Dendritic cell treated with granulocyte-macrophage colony-stimulating factor and Interleukin-4, amounts not matched to agents 40 ng/mL and 50 ng/mL, for 4 days (primary cell): ENCODE results near the gene DTNB.

Experiments
- H3K27ac Mint-ChIP-seq: one replicate; pipeline ENCODE4 v1.8.0; 2022; ENCODE audit warnings: mild to moderate bottlenecking, mixed read lengths
- H3K27me3 Mint-ChIP-seq: one replicate; pipeline ENCODE4 v1.8.0; 2022; ENCODE audit warnings: mild to moderate bottlenecking, mixed read lengths
- H3K36me3 Mint-ChIP-seq: one replicate; pipeline ENCODE4 v1.8.0; 2022; ENCODE audit warnings: low read depth, mixed read lengths
- H3K4me1 Mint-ChIP-seq: one replicate; pipeline ENCODE4 v1.8.0; 2022; ENCODE audit warnings: low read depth, mixed read lengths
- H3K4me3 Mint-ChIP-seq: one replicate; pipeline ENCODE4 v1.8.0; 2022; ENCODE audit warnings: mild to moderate bottlenecking, moderate library complexity, mixed read lengths
- H3K9me3 Mint-ChIP-seq: one replicate; pipeline ENCODE4 v1.8.0; 2022; ENCODE audit warnings: mixed read lengths
- intact Hi-C: fragments of 100-400 bp; cut with micrococcal nuclease; formaldehyde crosslinking; loops from one replicate; pipeline ENCODE4 v1.15.0; 2022

The DTNB gene

GRCh38 chr2:25336383-25336841 is 337.0 kb downstream of the DTNB start:
- intact Hi-C loops: no loop called here
- Mint-ChIP-seq H3K27ac (no peak overlapping the region), H3K27me3 (no peaks in the 10 kb centered on the region), H3K36me3 (peaks cover 29% of the 10 kb centered on the region), H3K4me1 (peaks cover 71% of the 10 kb centered on the region), H3K4me3 (no peak overlapping the region), H3K9me3 (no peaks in the 10 kb centered on the region)

DNA sequence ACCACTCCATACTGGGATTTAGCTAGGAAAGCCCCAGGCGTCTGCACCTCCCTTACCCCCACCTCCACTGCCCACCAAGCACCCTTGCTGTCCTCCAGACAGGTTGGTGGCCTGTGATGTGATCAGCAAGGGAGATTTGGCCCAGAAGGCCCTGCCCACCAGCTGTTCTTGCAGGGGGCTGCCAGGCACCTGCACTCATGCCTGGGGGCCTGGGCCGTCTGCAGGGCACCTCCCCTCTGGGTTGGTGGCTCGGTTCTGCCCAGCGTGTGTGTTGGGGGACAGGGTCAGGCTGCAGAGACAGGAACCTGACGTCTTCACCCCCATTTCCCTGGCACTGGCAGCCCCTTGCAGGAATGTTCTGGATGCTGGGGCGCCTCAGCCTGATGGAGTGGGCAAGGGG is 337.4 kb downstream of the DTNB start:
- Mint-ChIP-seq H3K4me1 (peaks cover 76% of the 10 kb centered on the region), H3K9me3 (no peaks in the 10 kb centered on the region), H3K27me3 (no peaks in the 10 kb centered on the region), H3K36me3 (peaks cover 33% of the 10 kb centered on the region), H3K4me3 (no peak overlapping the region), H3K27ac (no peak overlapping the region)
- intact Hi-C loops: no loop called here

GRCh38 chr2:25335204-25335603 is 338.2 kb downstream of the DTNB start:
- no peaks in the 10 kb centered on the region for H3K27me3 Mint-ChIP-seq
- no peak overlapping the region for H3K27ac Mint-ChIP-seq
- intact Hi-C loops: no loop called here
- no peak overlapping the region for H3K4me3 Mint-ChIP-seq
- H3K9me3 Mint-ChIP-seq: no peaks in the 10 kb centered on the region
- H3K36me3 Mint-ChIP-seq: peaks cover 38% of the 10 kb centered on the region
- peaks cover 82% of the 10 kb centered on the region for H3K4me1 Mint-ChIP-seq

DNA sequence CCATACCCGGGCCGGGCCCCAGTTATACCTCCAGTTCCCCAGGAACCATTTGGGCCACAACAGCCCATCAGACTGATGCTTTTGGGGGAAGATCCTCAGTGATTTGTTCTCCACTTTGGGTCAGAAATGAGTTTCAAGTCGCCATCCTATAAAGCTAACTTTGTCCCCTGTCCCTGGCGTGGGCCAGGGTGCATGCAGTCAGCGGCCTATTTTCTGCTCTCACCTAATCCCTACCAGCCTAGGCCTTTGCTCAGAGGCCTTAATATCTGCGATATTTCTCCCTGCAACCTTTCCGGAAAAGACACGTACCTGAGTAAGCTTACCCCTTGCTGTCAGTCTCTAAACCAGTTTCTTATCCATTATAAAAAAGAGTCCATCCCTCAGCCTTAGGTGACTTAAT is 338.9 kb downstream of the DTNB start:
- Mint-ChIP-seq H3K36me3 (peaks cover 38% of the 10 kb centered on the region), H3K4me1 (peaks cover 77% of the 10 kb centered on the region), H3K4me3 (no peak overlapping the region), H3K27ac (no peak overlapping the region), H3K9me3 (no peaks in the 10 kb centered on the region), H3K27me3 (no peaks in the 10 kb centered on the region)
- intact Hi-C loops: no loop called here

DNA sequence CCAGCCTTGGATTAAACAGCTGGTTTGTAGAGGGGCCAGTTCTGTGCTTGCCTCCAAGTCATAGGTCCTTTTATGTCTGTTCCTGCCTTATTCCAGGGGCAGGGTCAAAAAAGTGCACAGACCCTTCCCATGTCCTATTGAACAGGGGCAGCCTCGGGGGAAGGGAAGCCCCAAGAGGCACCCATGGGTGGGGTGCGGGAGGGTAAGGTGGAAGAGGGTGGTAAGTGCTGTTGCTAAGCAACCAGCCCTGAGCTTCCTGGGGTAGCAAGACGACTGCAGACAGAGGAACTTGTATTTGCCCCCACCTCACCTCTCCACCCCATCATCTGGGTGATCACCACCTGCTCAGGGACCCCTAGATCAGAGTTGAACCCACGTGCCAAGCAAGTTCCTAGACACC is 339.4 kb downstream of the DTNB start:
- no peaks in the 10 kb centered on the region for H3K27me3 Mint-ChIP-seq
- H3K9me3 Mint-ChIP-seq: no peaks in the 10 kb centered on the region
- no peak overlapping the region for H3K27ac Mint-ChIP-seq
- peaks cover 38% of the 10 kb centered on the region for H3K36me3 Mint-ChIP-seq
- intact Hi-C loops: no loop called here
- no peak overlapping the region for H3K4me3 Mint-ChIP-seq
- peaks cover 72% of the 10 kb centered on the region for H3K4me1 Mint-ChIP-seq

DNA sequence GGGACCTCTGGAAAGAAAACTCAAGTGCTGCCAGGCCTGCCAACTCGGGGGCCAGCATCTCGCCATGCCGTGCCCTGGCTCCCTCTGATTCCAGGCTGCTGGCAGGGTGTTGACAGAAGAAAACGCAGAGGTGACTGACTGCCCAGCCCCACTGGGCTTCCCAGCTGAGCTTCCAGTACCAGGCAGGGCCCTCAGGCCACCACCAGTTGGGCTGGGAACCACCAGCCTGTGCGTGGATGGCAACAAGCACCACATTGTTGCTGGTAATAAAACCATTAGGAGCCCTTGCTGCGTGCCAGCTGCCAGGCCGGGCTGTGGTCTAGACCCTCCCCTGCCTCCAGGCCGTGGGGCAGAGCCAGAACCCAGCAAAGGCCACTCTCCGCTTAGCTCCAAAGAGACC is 340.8 kb downstream of the DTNB start:
- Mint-ChIP-seq H3K4me3 (no peak overlapping the region), H3K4me1 (peaks cover 58% of the 10 kb centered on the region), H3K27ac (no peak overlapping the region)

DNA sequence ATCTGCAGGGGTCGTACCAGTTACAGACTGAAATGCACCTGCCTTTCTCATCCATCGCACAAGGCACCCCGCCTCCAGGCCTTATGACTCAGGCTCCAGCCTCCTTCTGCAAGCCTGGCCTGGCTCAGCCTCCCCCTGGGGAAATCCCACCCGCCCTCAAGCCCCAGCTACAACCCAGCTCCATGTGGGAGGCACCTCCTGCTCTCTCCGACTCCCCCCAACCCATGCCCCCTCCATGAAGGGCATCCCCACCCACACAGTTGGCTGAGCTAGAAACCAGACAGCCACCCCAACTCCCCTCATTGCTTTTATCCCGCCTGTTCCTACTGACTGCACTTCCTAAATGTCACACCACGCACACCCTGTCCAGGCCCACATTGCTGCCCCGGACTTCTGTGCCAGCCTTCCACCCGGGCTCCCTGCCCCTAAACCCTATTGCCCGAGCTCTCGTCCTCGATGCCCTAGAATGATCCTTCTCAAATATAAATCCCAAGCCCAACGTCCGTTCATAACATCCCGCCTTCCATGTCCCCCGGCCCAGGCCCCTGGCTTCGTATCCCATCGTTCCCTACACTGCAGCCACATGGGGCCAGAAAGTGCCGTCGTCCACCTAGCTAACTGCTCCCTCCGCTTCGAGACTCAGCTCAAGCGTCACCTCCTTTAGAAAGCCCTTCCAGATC is 341.6 kb downstream of the DTNB start:
- H3K27me3 Mint-ChIP-seq: no peaks in the 10 kb centered on the region
- peaks cover 15% of the 10 kb centered on the region for H3K9me3 Mint-ChIP-seq
- H3K4me3 Mint-ChIP-seq: no peak overlapping the region
- H3K36me3 Mint-ChIP-seq: peaks cover 41% of the 10 kb centered on the region
- peaks cover 51% of the 10 kb centered on the region for H3K4me1 Mint-ChIP-seq
- intact Hi-C loops: no loop called here
- H3K27ac Mint-ChIP-seq: no peak overlapping the region

More for the DNA sequence above, 340.8 kb downstream of the DTNB start:
- Mint-ChIP-seq H3K27me3 (no peaks in the 10 kb centered on the region), H3K9me3 (peaks cover 7% of the 10 kb centered on the region), H3K36me3 (peaks cover 41% of the 10 kb centered on the region)
- intact Hi-C loops: no loop called here

DNA sequence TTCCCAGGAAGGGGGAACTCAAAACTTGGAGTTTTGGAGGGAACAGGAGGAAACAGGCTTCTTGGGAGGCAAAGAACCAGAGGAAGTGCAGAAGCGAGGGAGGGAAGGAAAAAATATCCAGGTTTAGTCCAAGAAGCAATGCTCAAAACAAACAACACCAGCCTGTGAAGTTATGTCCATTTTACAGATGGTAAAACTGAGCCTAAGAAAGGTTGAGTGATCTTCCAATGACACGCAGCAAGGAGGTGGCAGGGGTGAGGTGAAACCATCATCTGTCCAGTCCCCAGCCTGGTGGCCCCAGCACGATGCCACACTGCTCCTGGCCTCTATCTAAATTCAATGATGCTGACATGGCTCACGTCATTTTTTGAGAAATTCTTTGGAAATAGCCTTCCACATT is 342.4 kb downstream of the DTNB start:
- intact Hi-C loops: no loop called here
- H3K27ac Mint-ChIP-seq: peak overlapping the region; percentile 12
- H3K27me3 Mint-ChIP-seq: no peaks in the 10 kb centered on the region
- peaks cover 43% of the 10 kb centered on the region for H3K4me1 Mint-ChIP-seq
- peaks cover 24% of the 10 kb centered on the region for H3K9me3 Mint-ChIP-seq
- no peak overlapping the region for H3K4me3 Mint-ChIP-seq
- peaks cover 47% of the 10 kb centered on the region for H3K36me3 Mint-ChIP-seq

DNA sequence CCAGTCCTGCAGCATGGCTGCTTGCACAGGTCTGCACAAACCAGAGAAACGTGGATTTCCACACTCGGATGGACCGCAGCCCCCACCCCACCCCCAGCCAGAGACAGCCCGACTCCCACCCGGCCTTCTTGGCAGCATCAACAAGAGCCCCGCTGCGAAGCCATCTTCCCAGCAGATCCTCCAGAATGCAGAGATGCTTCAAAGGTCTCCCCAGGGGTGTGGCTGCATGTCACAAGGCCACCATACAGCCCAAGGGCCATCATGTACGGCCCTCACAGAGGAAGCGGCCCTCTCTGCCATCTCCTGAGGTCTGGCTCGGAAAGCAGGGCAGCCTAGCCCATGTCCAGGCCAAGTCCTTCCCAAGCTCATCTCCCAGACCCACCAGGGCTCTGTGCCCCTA is 343.1 kb downstream of the DTNB start:
- Mint-ChIP-seq H3K4me3 (no peak overlapping the region), H3K27me3 (no peaks in the 10 kb centered on the region), H3K36me3 (peaks cover 52% of the 10 kb centered on the region), H3K4me1 (peaks cover 37% of the 10 kb centered on the region), H3K9me3 (peaks cover 27% of the 10 kb centered on the region), H3K27ac (peak overlapping the region; percentile 12)
- intact Hi-C loops: no loop called here

DNA sequence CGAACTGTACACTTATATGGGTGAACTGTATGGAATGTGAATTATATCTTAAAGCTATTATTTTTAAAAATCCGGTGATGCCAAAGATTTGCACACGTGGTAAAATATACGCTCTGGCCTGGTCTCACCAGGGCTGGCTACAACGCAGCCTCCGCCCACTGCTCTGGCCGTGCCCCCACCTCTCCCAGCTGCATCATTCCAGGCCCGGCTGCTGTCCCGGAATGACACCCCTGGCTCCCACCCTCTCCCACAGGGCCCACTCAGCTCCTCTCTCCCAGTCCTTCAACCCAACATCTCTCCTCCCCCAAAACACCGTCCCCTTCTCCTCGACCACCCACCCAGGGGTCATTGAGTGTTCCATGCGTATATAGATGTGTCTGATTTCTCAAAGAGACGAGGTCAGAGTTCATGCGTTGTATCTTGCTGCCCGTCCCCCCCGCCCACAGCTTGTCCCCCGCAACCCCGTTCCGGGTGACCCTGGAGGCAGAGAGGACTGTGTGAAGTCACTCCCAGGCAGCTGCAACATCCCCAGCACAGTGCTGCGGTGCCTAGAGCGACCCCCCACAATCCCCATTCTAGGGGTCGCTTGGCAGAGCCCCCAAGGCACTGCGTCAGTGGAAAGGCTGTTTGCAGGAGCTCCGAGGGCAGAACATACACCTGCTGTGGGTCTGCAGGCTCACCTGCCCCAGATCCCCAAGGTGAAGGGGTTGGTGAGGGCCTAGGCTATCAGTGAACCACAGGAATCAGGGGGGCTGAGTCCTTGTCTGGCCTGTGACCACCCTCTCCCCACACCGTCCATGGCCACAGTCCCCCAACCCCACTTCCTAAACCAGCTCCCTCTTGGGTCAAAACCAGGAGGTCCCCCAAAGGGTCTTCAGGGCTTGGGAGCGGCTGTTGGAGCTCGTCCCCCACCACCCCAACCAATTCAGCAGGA is 345.0 kb downstream of the DTNB start:
- no peak overlapping the region for H3K27ac Mint-ChIP-seq
- H3K4me3 Mint-ChIP-seq: no peak overlapping the region
- intact Hi-C loops: no loop called here
- H3K36me3 Mint-ChIP-seq: peaks cover 52% of the 10 kb centered on the region
- H3K9me3 Mint-ChIP-seq: peaks cover 27% of the 10 kb centered on the region
- no peaks in the 10 kb centered on the region for H3K27me3 Mint-ChIP-seq
- peaks cover 30% of the 10 kb centered on the region for H3K4me1 Mint-ChIP-seq
